ENCODE measurements around the gene CCDC12.

Gene CCDC12

GRCh38 chr3:46981932-46982471, 5.5 kb upstream of the CCDC12 start:
- ChIA-PET CTCF (interaction anchor here (1.2 kb wide), 1 partner anchor 16 kb away, joined by 4 read pairs; no protein-coding TSS in a partner anchor), POLR2A (interaction anchor here (0.7 to 1.6 kb wide), 2 partner anchors 13 to 27 kb away, joined by 3 to 4 read pairs; no protein-coding TSS in a partner anchor)
- DNase-seq (ENCODE audit: extremely low spot score): no peak
- TF ChIP-seq L3MBTL2 (conservative IDR thresholded peaks at IDR 0.05) (no peak), SP1 (IDR thresholded peaks at IDR 0.05) (no peak), FOXK2 (IDR thresholded peaks at IDR 0.05) (no peak), ZNF384 (IDR thresholded peaks at IDR 0.05) (no peak), CTBP1 (IDR thresholded peaks at IDR 0.05; ENCODE audit: borderline replicate concordance) (no peak), FOXM1 (IDR thresholded peaks at IDR 0.05; ENCODE audit: borderline replicate concordance) (no peak), SUZ12 (IDR thresholded peaks at IDR 0.05) (no peak), TARDBP (IDR thresholded peaks at IDR 0.05) (no peak), NFRKB (IDR thresholded peaks at IDR 0.05) (no peak)

GRCh38 chr3:46979958-46980497, 3.5 kb upstream of the CCDC12 start:
- CTCF ChIA-PET: interaction anchor here (0.6 kb wide), 1 partner anchor 93 kb away, joined by 3 read pairs; no protein-coding TSS in a partner anchor
- TF ChIP-seq ZNF384 (IDR thresholded peaks at IDR 0.05) (no peak), ARNT (IDR thresholded peaks at IDR 0.05) (no peak), NFRKB (IDR thresholded peaks at IDR 0.05) (no peak), FOXK2 (IDR thresholded peaks at IDR 0.05) (no peak), FOXA1 (IDR thresholded peaks at IDR 0.05) (no peak), FOXM1 (IDR thresholded peaks at IDR 0.05; ENCODE audit: borderline replicate concordance) (no peak), ELF4 (IDR thresholded peaks at IDR 0.05) (no peak), LEF1 (IDR thresholded peaks at IDR 0.05; ENCODE audit: borderline replicate concordance) (no peak), TARDBP (IDR thresholded peaks at IDR 0.05) (no peak), L3MBTL2 (conservative IDR thresholded peaks at IDR 0.05) (no peak)
- DNase-seq (ENCODE audit: extremely low spot score): peak; percentile 34
- POLR2A ChIA-PET: interaction anchor here (0.6 to 3.3 kb wide), 13 partner anchors 12 to 400 kb away, joined by 3 to 14 read pairs (median 4); partner anchors contain the start of gene PTPN23

- ChIA-PET POLR2A (interaction anchor here (0.6 to 3.3 kb wide), 13 partner anchors 11 to 401 kb away, joined by 3 to 14 read pairs (median 4); partner anchors contain the start of gene PTPN23), CTCF (interaction anchor here (0.6 kb wide), 1 partner anchor 92 kb away, joined by 3 read pairs; no protein-coding TSS in a partner anchor)
- DNase-seq (ENCODE audit: extremely low spot score): peak; percentile 86
- TF ChIP-seq TARDBP (IDR thresholded peaks at IDR 0.05) (no peak), HDGF (IDR thresholded peaks at IDR 0.05; ENCODE audit: borderline replicate concordance) (peak; percentile 95; the same call in 1 of the 2 replicates), ZNF384 (IDR thresholded peaks at IDR 0.05) (no peak), CTBP1 (IDR thresholded peaks at IDR 0.05; ENCODE audit: borderline replicate concordance) (no peak), L3MBTL2 (conservative IDR thresholded peaks at IDR 0.05) (peak; percentile 93), ARNT (IDR thresholded peaks at IDR 0.05) (no peak), PKNOX1 (IDR thresholded peaks at IDR 0.05) (no peak)
These were observed 2.7 kb upstream of the CCDC12 start, which contains the start of gene NBEAL2 for GRCh38 chr3:46978985-46979944. NBEAL2 (plus strand) TSS chr3:46979666; CDS start chr3:46979862, 196 bp downstream.

GRCh38 chr3:46978381-46978780, 1.8 kb upstream of the CCDC12 start:
- no peak for DNase-seq (ENCODE audit: extremely low spot score)
- CTCF ChIA-PET: no interaction called here
- POLR2A ChIA-PET: interaction anchor here (1.0 to 3.3 kb wide), 4 partner anchors 17 to 333 kb away, joined by 3 to 14 read pairs (median 6); no protein-coding TSS in a partner anchor

GRCh38 chr3:46977811-46978195, 1.3 kb upstream of the CCDC12 start:
- CTCF ChIA-PET: no interaction called here
- DNase-seq (ENCODE audit: extremely low spot score): no peak
- POLR2A ChIA-PET: interaction anchor here (1.3 to 3.3 kb wide), 3 partner anchors 13 to 32 kb away, joined by 4 to 14 read pairs (median 5); no protein-coding TSS in a partner anchor
- TF ChIP-seq FOXM1 (IDR thresholded peaks at IDR 0.05; ENCODE audit: borderline replicate concordance): no peak
- no peak for TF ChIP-seq HDGF (IDR thresholded peaks at IDR 0.05; ENCODE audit: borderline replicate concordance)
- no peak for TF ChIP-seq LEF1 (IDR thresholded peaks at IDR 0.05; ENCODE audit: borderline replicate concordance)

More at GRCh38 chr3:46978381-46978780, 1.8 kb upstream of the CCDC12 start:
- no peak for TF ChIP-seq TARDBP (IDR thresholded peaks at IDR 0.05)
- TF ChIP-seq CTBP1 (IDR thresholded peaks at IDR 0.05; ENCODE audit: borderline replicate concordance): no peak
- TF ChIP-seq SP1 (IDR thresholded peaks at IDR 0.05): no peak
- TF ChIP-seq BHLHE40 (IDR thresholded peaks at IDR 0.05; ENCODE audit: borderline replicate concordance): no peak

GRCh38 chr3:46974421-46975171, 1.9 kb downstream of the CCDC12 start:
- no peak for DNase-seq (ENCODE audit: extremely low spot score)
- TF ChIP-seq CTBP1 (IDR thresholded peaks at IDR 0.05; ENCODE audit: borderline replicate concordance) (no peak), FOXK2 (IDR thresholded peaks at IDR 0.05) (no peak)
- CTCF ChIA-PET: no interaction called here
- POLR2A ChIA-PET: no interaction called here

- TF ChIP-seq FOXA1 (IDR thresholded peaks at IDR 0.05) (no peak), ZNF384 (IDR thresholded peaks at IDR 0.05) (no peak), L3MBTL2 (conservative IDR thresholded peaks at IDR 0.05) (no peak)
- CTCF ChIA-PET: interaction anchor here (0.7 kb wide), 1 partner anchor 53 kb away, joined by 3 read pairs; no protein-coding TSS in a partner anchor
- DNase-seq (ENCODE audit: extremely low spot score): no peak
- POLR2A ChIA-PET: no interaction called here
These were observed 4.1 kb downstream of the CCDC12 start for GRCh38 chr3:46972396-46972795.
